GM12878 (cell line): ENCODE data around the gene PTPRN2. TPM values are rescaled to one million over a fixed set of nuclear protein-coding genes. Genes with fewer than 3 reads are reported as not detected.

Experiments
- ATAC-seq: fragments of 200-7000 bp; cut with Tn5 transposase; 3 replicates; pipeline ENCODE4 v1.9.1; 2020; ENCODE audit warnings: mild to moderate bottlenecking, moderate library complexity
- BruUV-seq: library from RNA; stranded (reverse); fragments of 400-500 nt; replicated peaks from 2 replicates; lab custom pipeline; 2021; lab: Mats Ljungman, UMichigan
- CTCF ChIA-PET: fragments of 300-600 bp; sonication (Branson Sonifier 250); formaldehyde crosslinking; extraction: SDS; loops from one replicate; lab custom pipeline; 2021; ENCODE audit warnings: inconsistent platforms; lab: Yijun Ruan, JAX
- POLR2A ChIA-PET: fragments of 350-600 bp; formaldehyde crosslinking; extraction: SDS; loops from one replicate; lab custom pipeline; 2021; ENCODE audit warnings: inconsistent platforms; lab: Charles Lee
- RAD21 ChIA-PET: fragments of 300-600 bp; sonication (Branson Sonifier 250); formaldehyde crosslinking; loops from one replicate; lab custom pipeline; 2023; ENCODE audit warnings: antibody characterized with exemption; ENCODE audit not compliant: unreplicated experiment; lab: Charles Lee
- SMC1A ChIA-PET: fragments of 300-600 bp; sonication (Branson Sonifier 250); formaldehyde crosslinking; loops from one replicate; lab custom pipeline; 2023; ENCODE audit not compliant: unreplicated experiment, uncharacterized antibody; lab: Charles Lee
- DNase-seq: peaks from one replicate; pipeline ENCODE4 v3.0.0-alpha.2; 2011; ENCODE audit warnings: low read depth, low spot score
- FAIRE-seq: peaks from 3 replicates; lab custom pipeline; 2011; peaks lifted over from hg19 to GRCh38; lab: Jason Lieb, UNC
- H2AFZ ChIP-seq: 2 replicates; pipeline ENCODE4 v1.6.0; 2011; ENCODE audit warnings: low read depth, low read length, control low read depth; ENCODE audit not compliant: control insufficient read depth
- H3K27ac ChIP-seq: 2 replicates; pipeline ENCODE4 v1.5.1; 2011; ENCODE audit warnings: control low read depth; ENCODE audit not compliant: control insufficient read depth, insufficient read depth
- H3K27me3 ChIP-seq, 2 experiments: replicated peaks in 1 of 2; 2 replicates each; pipeline versions ENCODE4 v1.6.0 to v1.6.1; 2011; ENCODE audit warnings: low read length in 1 of 2; ENCODE audit not compliant: control insufficient read depth in 2 of 2, insufficient read depth in 2 of 2
- H3K36me3 ChIP-seq, 2 experiments: 2 replicates each; pipeline ENCODE4 v1.5.1; 2011; ENCODE audit warnings: low read length in 1 of 2; ENCODE audit not compliant: control insufficient read depth in 2 of 2, insufficient read depth in 2 of 2
- H3K4me1 ChIP-seq: 2 replicates; pipeline ENCODE4 v1.6.1; 2011; ENCODE audit warnings: mild to moderate bottlenecking, low read length, moderate library complexity, mixed read lengths; ENCODE audit not compliant: control insufficient read depth, insufficient read depth
- H3K4me2 ChIP-seq: 2 replicates; pipeline ENCODE4 v1.6.0; 2011; ENCODE audit warnings: control low read depth; ENCODE audit not compliant: control insufficient read depth, insufficient read depth
- H3K4me3 ChIP-seq: fragments of 200-600 bp; sonication (generic); 2 replicates; pipeline ENCODE4 v1.5.1; 2016
- H3K79me2 ChIP-seq: 2 replicates; pipeline ENCODE4 v1.6.0; 2011; ENCODE audit warnings: low read length; ENCODE audit not compliant: control insufficient read depth, insufficient read depth
- H3K9ac ChIP-seq: 2 replicates; pipeline ENCODE4 v1.8.0; 2011; ENCODE audit warnings: low read length, control low read depth, mixed read lengths; ENCODE audit not compliant: control insufficient read depth, insufficient read depth
- H3K9me3 ChIP-seq: replicated peaks from 3 replicates; pipeline ENCODE4 v1.5.1; 2011; ENCODE audit warnings: mild to moderate bottlenecking, low read length; ENCODE audit not compliant: control insufficient read depth, insufficient read depth
- H4K20me1 ChIP-seq: 2 replicates; pipeline ENCODE4 v1.6.0; 2011; ENCODE audit not compliant: control insufficient read depth, insufficient read depth
- BACH1 ChIP-seq: fragments of 450-650 bp; IDR thresholded peaks from 2 replicates; pipeline ENCODE4 v1.6.1; 2017; ENCODE audit warnings: mild to moderate bottlenecking, borderline replicate concordance
- FOXK2 ChIP-seq: fragments of 450-650 bp; IDR thresholded peaks from 2 replicates; pipeline ENCODE4 v1.6.1; 2017; ENCODE audit warnings: mild to moderate bottlenecking, moderate library complexity
- KDM1A ChIP-seq: fragments of 200-600 bp; sonication (generic); IDR thresholded peaks from 2 replicates; pipeline ENCODE4 v1.6.1; 2016; ENCODE audit warnings: borderline replicate concordance
- POU2F2 ChIP-seq: IDR thresholded peaks from 3 replicates; pipeline ENCODE4 v1.6.1; 2011; ENCODE audit warnings: low read depth, mild to moderate bottlenecking, low read length, borderline replicate concordance
- SRF ChIP-seq, 2 experiments: IDR thresholded peaks; 2 replicates each; pipeline ENCODE4 v1.6.1; 2011; ENCODE audit warnings: low read depth in 2 of 2, low read length in 2 of 2, mild to moderate bottlenecking in 1 of 2, moderate library complexity in 1 of 2
- ZBED1 ChIP-seq: IDR thresholded peaks from 2 replicates; pipeline ENCODE4 v1.6.1; 2016; ENCODE audit warnings: borderline replicate concordance
- ZNF274 ChIP-seq: IDR thresholded peaks from one replicate; pipeline ENCODE4 v1.8.0; 2011; ENCODE audit not compliant: insufficient read length, insufficient read depth
- WGBS: methylation state at CpG from one replicate; pipeline ENCODE4 v1.1.6; 2016; ENCODE audit warnings: low lambda C conversion rate; ENCODE audit not compliant: insufficient replicate concordance, insufficient coverage; ENCODE audit errors: missing lambda C conversion rate; 5-methylcytosine and 5-hydroxymethylcytosine counted together
- in situ Hi-C: fragments of 300-500 bp; cut with MboI; formaldehyde crosslinking; loops from 9 replicates; pipeline ENCODE4 v1.14.3; 2018; ENCODE audit warnings: mixed read lengths
- intact Hi-C: fragments of 100-400 bp; cut with micrococcal nuclease; formaldehyde crosslinking; loops from one replicate; pipeline ENCODE4 v1.14.2; 2022; ENCODE audit not compliant: unreplicated experiment
- polyA plus RNA-seq, 11 experiments: library from polyadenylated mRNA; depleted of rRNA in 4 of 11; unstranded in 6 of 11; stranded (reverse) in 5 of 11; fragments of >200 nt; fragmentation: Nextera tagmentation in 4 of 11; fragmentation: Illumina TruSeq in 1 of 11; extraction: Ambion mirVana in 4 of 11; extraction: Trizol in 1 of 11; gene quantifications; 1 replicate in 1 of 11; 2 replicates in 10 of 11; pipeline versions ENCODE4 v1.2.1 to v1.2.3, GENCODE V29; 2011 to 2016; ENCODE audit warnings: inconsistent platforms in 2 of 11, missing spikeins in 2 of 11, low read depth in 1 of 11
- total RNA-seq, 4 experiments: library from RNA; depleted of rRNA in 3 of 4; stranded (reverse); fragments of >200 nt in 3 of 4; fragmentation: Illumina TruSeq in 1 of 4; extraction: Trizol in 1 of 4; gene quantifications; 2 replicates each; pipeline versions ENCODE4 v1.2.1 to v1.2.3, GENCODE V29; 2013 to 2021
- TF ChIP-seq, protein P1 (sequence below), 3 experiments: IDR thresholded peaks in 2 of 3; conservative IDR thresholded peaks in 1 of 3; 2 replicates each; pipeline ENCODE4 v1.5.1; 2011; ENCODE audit warnings: low read depth in 3 of 3, low read length in 3 of 3, mild to moderate bottlenecking in 3 of 3, control low read depth in 2 of 3, moderate library complexity in 2 of 3, inconsistent platforms in 1 of 3, mixed read lengths in 1 of 3; ENCODE audit not compliant: control insufficient read depth in 2 of 3, insufficient read depth in 1 of 3; ENCODE audit errors: extremely low read depth in 1 of 3

Gene PTPRN2
- total and polyA plus RNA-seq, 10 of the 15 experiments (the other 5 are each of a cell fraction or from before 2014, with no cell fraction given), result 5.4 TPM; not detected in 9

- no peak overlapping the region for H2AFZ ChIP-seq
- H4K20me1 ChIP-seq, result no peaks in the 10 kb centered on the region
- ChIA-PET POLR2A (no interaction called here), CTCF (no interaction called here), RAD21 (no interaction called here), SMC1A (no interaction called here)
- no peaks in the 10 kb centered on the region for H3K36me3 ChIP-seq
- DNase-seq (no peak), ATAC-seq (no peak)
- no peak overlapping the region for H3K4me2 ChIP-seq
- no peaks in the 10 kb centered on the region for H3K4me1 ChIP-seq
- H3K4me3 ChIP-seq, result no peak overlapping the region
- intact Hi-C loops, result no loop called here
- H3K9me3 ChIP-seq, result no peaks in the 10 kb centered on the region; the same call in 2 of the 3 replicates
- H3K27me3 ChIP-seq, result no peaks in the 10 kb centered on the region
- no TSS peak for BruUV-seq
- H3K79me2 ChIP-seq, result no peaks in the 10 kb centered on the region
- H3K9ac ChIP-seq, result no peak overlapping the region
- H3K27ac ChIP-seq, result no peak overlapping the region
- TF ChIP-seq FOXK2, result no peak
- no peak for TF ChIP-seq BACH1
- no peak for TF ChIP-seq SRF (IDR thresholded peaks at IDR 0.05; ENCODE audit: low read depth in 2 of 2, low read length in 2 of 2)
- no peak for TF ChIP-seq KDM1A
- TF ChIP-seq, protein P1, sequence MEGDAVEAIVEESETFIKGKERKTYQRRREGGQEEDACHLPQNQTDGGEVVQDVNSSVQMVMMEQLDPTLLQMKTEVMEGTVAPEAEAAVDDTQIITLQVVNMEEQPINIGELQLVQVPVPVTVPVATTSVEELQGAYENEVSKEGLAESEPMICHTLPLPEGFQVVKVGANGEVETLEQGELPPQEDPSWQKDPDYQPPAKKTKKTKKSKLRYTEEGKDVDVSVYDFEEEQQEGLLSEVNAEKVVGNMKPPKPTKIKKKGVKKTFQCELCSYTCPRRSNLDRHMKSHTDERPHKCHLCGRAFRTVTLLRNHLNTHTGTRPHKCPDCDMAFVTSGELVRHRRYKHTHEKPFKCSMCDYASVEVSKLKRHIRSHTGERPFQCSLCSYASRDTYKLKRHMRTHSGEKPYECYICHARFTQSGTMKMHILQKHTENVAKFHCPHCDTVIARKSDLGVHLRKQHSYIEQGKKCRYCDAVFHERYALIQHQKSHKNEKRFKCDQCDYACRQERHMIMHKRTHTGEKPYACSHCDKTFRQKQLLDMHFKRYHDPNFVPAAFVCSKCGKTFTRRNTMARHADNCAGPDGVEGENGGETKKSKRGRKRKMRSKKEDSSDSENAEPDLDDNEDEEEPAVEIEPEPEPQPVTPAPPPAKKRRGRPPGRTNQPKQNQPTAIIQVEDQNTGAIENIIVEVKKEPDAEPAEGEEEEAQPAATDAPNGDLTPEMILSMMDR (IDR thresholded peaks at IDR 0.05 in 2 of 3, conservative IDR thresholded peaks at IDR 0.05 in 1 of 3; ENCODE audit: control insufficient read depth in 2 of 3, extremely low read depth in 1 of 3, insufficient read depth in 1 of 3, low read depth in 3 of 3, low read length in 3 of 3), result no peak
- TF ChIP-seq POU2F2, result no peak
- TF ChIP-seq ZBED1, result no peak
- no peak for TF ChIP-seq ZNF274
- TF ChIP-seq, all 136 proteins: peak for 0
- 10% methylated on average over 4 of the region's 4 CpGs for WGBS
- in situ Hi-C loops, result no loop called here
- FAIRE-seq, result no peak
Measured at GRCh38 chr7:158291998-158292397, 295.6 kb downstream of the PTPRN2 start.
